Muscle of leg (tissue), 11 donors: Measurements from ENCODE around the gene SYK. TPM values are rescaled to one million over a fixed set of nuclear protein-coding genes. Genes with fewer than 3 reads are reported as not detected.

Experiments
- DNase-seq: peaks from one replicate; pipeline ENCODE4 v3.0.0; 2013
- H3K27ac ChIP-seq: one replicate; pipeline ENCODE4 v1.5.1; 2013; ENCODE audit warnings: mild to moderate bottlenecking, low read length, control low read depth
- H3K27me3 ChIP-seq: one replicate; pipeline ENCODE4 v1.6.1; 2013; ENCODE audit warnings: low read length; ENCODE audit not compliant: control insufficient read depth, insufficient read depth
- H3K36me3 ChIP-seq: one replicate; pipeline ENCODE4 v1.6.1; 2013; ENCODE audit warnings: low read length; ENCODE audit not compliant: control insufficient read depth, insufficient read depth
- H3K4me1 ChIP-seq: one replicate; pipeline ENCODE4 v1.6.1; 2013; ENCODE audit warnings: low read length; ENCODE audit not compliant: control insufficient read depth, insufficient read depth
- H3K4me3 ChIP-seq: one replicate; pipeline ENCODE4 v1.5.1; 2013; ENCODE audit warnings: low read length, control low read depth
- H3K9me3 ChIP-seq: replicated peaks from 2 replicates; pipeline ENCODE4 v1.6.1; 2013; ENCODE audit warnings: low read depth, low read length; ENCODE audit not compliant: control insufficient read depth
- WGBS: methylation state at CpG from one replicate; pipeline ENCODE4 v1.1.5; 2013; ENCODE audit warnings: missing lambda C conversion rate; ENCODE audit not compliant: insufficient coverage; 5-methylcytosine and 5-hydroxymethylcytosine counted together
- polyA plus RNA-seq, 8 donors: library from polyadenylated mRNA; unstranded; fragments of 120-200 nt; gene quantifications; one replicate each; pipeline versions ENCODE4 v1.2.1 to v1.2.3, GENCODE V29; 2013; ENCODE audit warnings: inconsistent platforms in 1 of 8, low replicate concordance in 1 of 8; ENCODE audit not compliant: insufficient read length in 8 of 8, insufficient read depth in 1 of 8
- total RNA-seq: library from RNA; stranded (reverse); fragments of 120-200 nt; gene quantifications from one replicate; pipeline ENCODE4 v1.2.4, GENCODE V29; 2013

The SYK gene
- total and polyA plus RNA-seq, 9 donors, result 2.3 to 5.1 (median 3.4) TPM

DNA sequence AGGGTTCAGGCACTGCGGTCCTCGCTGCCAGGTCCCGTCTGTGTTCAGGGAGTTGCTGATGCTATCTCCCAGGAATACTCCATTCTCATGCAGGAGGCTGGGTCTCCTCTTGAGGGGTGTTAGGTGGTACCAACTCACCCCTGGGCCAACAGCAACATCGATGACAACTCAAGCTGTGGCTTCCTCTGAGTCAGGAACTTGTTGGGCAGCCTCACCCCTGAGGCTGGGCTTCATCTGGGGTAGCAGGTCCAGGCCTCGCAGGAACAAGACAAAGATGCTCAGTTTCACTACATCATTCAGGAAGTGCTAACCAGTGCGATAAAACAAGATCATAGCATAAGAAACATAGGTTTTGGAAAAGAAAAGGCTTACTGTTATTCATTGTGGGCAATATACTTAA, 125.9 kb downstream of the SYK start:
- Histone ChIP-seq H3K9me3 (no peaks in the 10 kb centered on the region), H3K4me1 (no peaks in the 10 kb centered on the region)
- WGBS, result 80% methylated on average over 3 of the region's 6 CpGs

GRCh38 chr9:90929626-90930025, 128.0 kb downstream of the SYK start:
- no peaks in the 10 kb centered on the region for H3K36me3 ChIP-seq
- 80% methylated on average over 3 of the region's 4 CpGs for WGBS
- H3K27me3 ChIP-seq, result peaks cover 2% of the 10 kb centered on the region
- H3K9me3 ChIP-seq, result no peaks in the 10 kb centered on the region
- H3K4me1 ChIP-seq, result no peaks in the 10 kb centered on the region
- DNase-seq, result no peak
- no peak overlapping the region for H3K4me3 ChIP-seq
- H3K27ac ChIP-seq, result no peak overlapping the region

More for the DNA sequence above, 125.9 kb downstream of the SYK start:
- Histone ChIP-seq H3K36me3 (no peaks in the 10 kb centered on the region), H3K27ac (no peak overlapping the region), H3K4me3 (no peak overlapping the region), H3K27me3 (peaks cover 2% of the 10 kb centered on the region)
- no peak for DNase-seq

- H3K27me3 ChIP-seq, result no peaks in the 10 kb centered on the region
- no peak for DNase-seq
- 85% methylated on average over 2 of the region's 3 CpGs for WGBS
- H3K4me1 ChIP-seq, result no peaks in the 10 kb centered on the region
- no peaks in the 10 kb centered on the region for H3K36me3 ChIP-seq
- H3K27ac ChIP-seq, result no peak overlapping the region
- H3K4me3 ChIP-seq, result no peak overlapping the region
- H3K9me3 ChIP-seq, result no peaks in the 10 kb centered on the region
Observed at GRCh38 chr9:90933468-90933867, 131.8 kb downstream of the SYK start.

GRCh38 chr9:90939351-90939750, 137.7 kb downstream of the SYK start:
- WGBS, result no CpG with 5 or more reads among the region's 3 CpGs

GRCh38 chr9:90940280-90940679, 138.7 kb downstream of the SYK start:
- DNase-seq, result no peak
- peaks cover 4% of the 10 kb centered on the region for H3K27me3 ChIP-seq
- no peak overlapping the region for H3K27ac ChIP-seq
- no peaks in the 10 kb centered on the region for H3K36me3 ChIP-seq
- H3K9me3 ChIP-seq, result peaks cover 3% of the 10 kb centered on the region
- H3K4me3 ChIP-seq, result no peak overlapping the region
- H3K4me1 ChIP-seq, result no peaks in the 10 kb centered on the region
- 71% methylated on average over 1 of the region's 1 CpG for WGBS

More at GRCh38 chr9:90939351-90939750, 137.7 kb downstream of the SYK start:
- no peaks in the 10 kb centered on the region for H3K4me1 ChIP-seq
- peaks cover 3% of the 10 kb centered on the region for H3K9me3 ChIP-seq
- no peak for DNase-seq
- H3K27me3 ChIP-seq, result peaks cover 2% of the 10 kb centered on the region
- H3K27ac ChIP-seq, result no peak overlapping the region
- no peak overlapping the region for H3K4me3 ChIP-seq
- no peaks in the 10 kb centered on the region for H3K36me3 ChIP-seq

GRCh38 chr9:90941661-90942060, 140.0 kb downstream of the SYK start:
- DNase-seq, result no peak
- H3K4me1 ChIP-seq, result no peaks in the 10 kb centered on the region
- no peak overlapping the region for H3K4me3 ChIP-seq
- peaks cover 3% of the 10 kb centered on the region for H3K9me3 ChIP-seq
- H3K36me3 ChIP-seq, result no peaks in the 10 kb centered on the region
- H3K27ac ChIP-seq, result no peak overlapping the region
- WGBS, result 67% methylated on average over 2 of the region's 5 CpGs
- H3K27me3 ChIP-seq, result peaks cover 4% of the 10 kb centered on the region

- peak; percentile 10 for DNase-seq
- H3K36me3 ChIP-seq, result no peaks in the 10 kb centered on the region
Observed at GRCh38 chr9:90942555-90942954, 140.9 kb downstream of the SYK start.

DNA sequence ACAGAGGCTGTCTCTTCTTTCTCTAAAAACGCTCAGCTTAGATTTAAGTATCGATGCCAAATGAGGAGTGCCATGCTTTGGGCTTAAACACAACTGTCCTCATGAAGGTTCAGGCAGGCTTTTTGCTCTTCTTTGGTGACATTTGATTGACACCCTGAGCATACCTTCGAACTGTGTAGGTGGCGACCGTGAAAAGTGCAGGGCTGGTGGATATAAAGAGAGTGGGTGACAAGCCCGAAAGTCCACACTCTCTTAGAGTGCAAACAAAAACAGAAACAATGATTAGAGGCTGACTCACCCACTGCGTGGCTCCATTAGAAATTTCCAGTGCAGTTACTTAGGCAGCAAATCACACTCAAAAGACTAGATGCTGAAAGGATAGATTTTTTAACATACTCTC, 141.7 kb downstream of the SYK start:
- Histone ChIP-seq H3K27me3 (peaks cover 4% of the 10 kb centered on the region), H3K4me3 (no peak overlapping the region), H3K4me1 (no peaks in the 10 kb centered on the region), H3K36me3 (no peaks in the 10 kb centered on the region), H3K9me3 (peaks cover 3% of the 10 kb centered on the region), H3K27ac (no peak overlapping the region)
- DNase-seq, result no peak
- WGBS, result 80% methylated on average over 4 of the region's 7 CpGs

More at GRCh38 chr9:90942555-90942954, 140.9 kb downstream of the SYK start:
- no peaks in the 10 kb centered on the region for H3K4me1 ChIP-seq
- H3K27me3 ChIP-seq, result peaks cover 4% of the 10 kb centered on the region
- 40% methylated on average over 1 of the region's 7 CpGs for WGBS
- H3K27ac ChIP-seq, result no peak overlapping the region
- peaks cover 3% of the 10 kb centered on the region for H3K9me3 ChIP-seq
- no peak overlapping the region for H3K4me3 ChIP-seq

GRCh38 chr9:90945336-90945735, 143.7 kb downstream of the SYK start:
- no peak overlapping the region for H3K4me3 ChIP-seq
- no peaks in the 10 kb centered on the region for H3K4me1 ChIP-seq
- 88% methylated on average over 2 of the region's 2 CpGs for WGBS
- no peak overlapping the region for H3K27ac ChIP-seq
- no peak for DNase-seq
- H3K36me3 ChIP-seq, result no peaks in the 10 kb centered on the region
- H3K27me3 ChIP-seq, result peaks cover 7% of the 10 kb centered on the region
- peaks cover 3% of the 10 kb centered on the region for H3K9me3 ChIP-seq

DNA sequence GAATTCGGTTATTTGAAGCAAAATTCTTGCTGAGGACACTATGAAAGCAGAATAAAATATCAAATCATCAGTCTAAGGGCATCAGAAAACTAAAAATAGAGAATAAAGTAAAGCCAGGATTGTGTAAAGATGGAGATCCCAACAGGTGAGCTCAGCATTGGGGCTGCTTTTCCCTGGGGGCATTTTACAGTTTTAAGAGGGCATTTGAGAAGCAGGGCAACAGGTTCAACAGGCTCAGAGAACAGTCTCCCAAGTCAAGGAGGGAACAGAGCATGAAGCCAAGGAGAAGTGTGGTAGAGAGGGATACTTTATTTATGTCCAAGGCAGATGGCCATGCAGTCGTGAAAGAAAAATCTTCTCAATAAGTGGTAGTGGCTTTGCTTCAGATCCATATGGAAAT, 145.4 kb downstream of the SYK start:
- DNase-seq, result no peak
- no peak overlapping the region for H3K27ac ChIP-seq
- no CpG with 5 or more reads among the region's 2 CpGs for WGBS
- H3K4me1 ChIP-seq, result no peaks in the 10 kb centered on the region
- H3K36me3 ChIP-seq, result no peaks in the 10 kb centered on the region
- peaks cover 6% of the 10 kb centered on the region for H3K27me3 ChIP-seq
- no peak overlapping the region for H3K4me3 ChIP-seq
- no peaks in the 10 kb centered on the region for H3K9me3 ChIP-seq
